ENCODE measurements around the gene CHST8. TPM values are rescaled to one million over a fixed set of nuclear protein-coding genes. Genes with fewer than 3 reads are reported as not detected.

Gene CHST8
- total RNA-seq, 2 experiments from 2014 or later, result not detected

GRCh38 chr19:33674626-33675367, 53.0 kb downstream of the CHST8 start:
- H3K27ac ChIP-seq (ENCODE audit: low read depth in 1 of 2, low read length in 2 of 2), result no peak overlapping the region
- DNase-seq (peak in 1 of 14 experiments; percentile 20), ATAC-seq (ENCODE audit: poor library complexity) (no peak)
- H3K4me1 ChIP-seq (ENCODE audit: insufficient read depth, low read length), result no peaks in the 10 kb centered on the region
- Mint-ChIP-seq H3K27me3 (peaks cover 23% of the 10 kb centered on the region), H3K4me1 (ENCODE audit: low read depth) (no peaks in the 10 kb centered on the region), H3K27ac (no peak overlapping the region), H3K4me3 (no peak overlapping the region), H3K9me3 (no peaks in the 10 kb centered on the region), H3K36me3 (ENCODE audit: low read depth) (no peaks in the 10 kb centered on the region)
- intact Hi-C loops (cut with DNase I, micrococcal nuclease), result no loop called here
- H3K4me3 ChIP-seq (ENCODE audit: low read length), result no peak overlapping the region
- ChIA-PET POLR2A (no interaction called here), CTCF (no interaction called here)
- H3K27me3 ChIP-seq (ENCODE audit: control insufficient read depth in 1 of 2, insufficient read depth in 2 of 2, low read length in 2 of 2), result peaks cover 8% of the 10 kb centered on the region in 2 experiments
- H3K9me3 ChIP-seq (ENCODE audit: control insufficient read depth in 1 of 2, insufficient read depth in 1 of 2, low read length in 2 of 2), result peaks cover 0 to 10% of the 10 kb centered on the region in 2 experiments
- TF ChIP-seq, protein P1, sequence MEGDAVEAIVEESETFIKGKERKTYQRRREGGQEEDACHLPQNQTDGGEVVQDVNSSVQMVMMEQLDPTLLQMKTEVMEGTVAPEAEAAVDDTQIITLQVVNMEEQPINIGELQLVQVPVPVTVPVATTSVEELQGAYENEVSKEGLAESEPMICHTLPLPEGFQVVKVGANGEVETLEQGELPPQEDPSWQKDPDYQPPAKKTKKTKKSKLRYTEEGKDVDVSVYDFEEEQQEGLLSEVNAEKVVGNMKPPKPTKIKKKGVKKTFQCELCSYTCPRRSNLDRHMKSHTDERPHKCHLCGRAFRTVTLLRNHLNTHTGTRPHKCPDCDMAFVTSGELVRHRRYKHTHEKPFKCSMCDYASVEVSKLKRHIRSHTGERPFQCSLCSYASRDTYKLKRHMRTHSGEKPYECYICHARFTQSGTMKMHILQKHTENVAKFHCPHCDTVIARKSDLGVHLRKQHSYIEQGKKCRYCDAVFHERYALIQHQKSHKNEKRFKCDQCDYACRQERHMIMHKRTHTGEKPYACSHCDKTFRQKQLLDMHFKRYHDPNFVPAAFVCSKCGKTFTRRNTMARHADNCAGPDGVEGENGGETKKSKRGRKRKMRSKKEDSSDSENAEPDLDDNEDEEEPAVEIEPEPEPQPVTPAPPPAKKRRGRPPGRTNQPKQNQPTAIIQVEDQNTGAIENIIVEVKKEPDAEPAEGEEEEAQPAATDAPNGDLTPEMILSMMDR (IDR thresholded peaks at IDR 0.05), result no peak
- H3K36me3 ChIP-seq (ENCODE audit: insufficient read depth, low read length), result no peaks in the 10 kb centered on the region

GRCh38 chr19:33675501-33676124, 53.9 kb downstream of the CHST8 start:
- intact Hi-C loops (cut with DNase I, micrococcal nuclease), result no loop called here
- peaks cover 0 to 10% of the 10 kb centered on the region in 2 experiments for H3K9me3 ChIP-seq (ENCODE audit: control insufficient read depth in 1 of 2, insufficient read depth in 1 of 2, low read length in 2 of 2)
- no peaks in the 10 kb centered on the region for H3K4me1 Mint-ChIP-seq (ENCODE audit: low read depth)
- POLR2A ChIA-PET, result no interaction called here
- peaks cover 8% of the 10 kb centered on the region in 2 experiments for H3K27me3 ChIP-seq (ENCODE audit: control insufficient read depth in 1 of 2, insufficient read depth in 2 of 2, low read length in 2 of 2)
- CTCF ChIA-PET, result no interaction called here
- H3K4me1 ChIP-seq (ENCODE audit: insufficient read depth, low read length), result no peaks in the 10 kb centered on the region
- no peak overlapping the region for H3K4me3 Mint-ChIP-seq
- H3K9me3 Mint-ChIP-seq, result no peaks in the 10 kb centered on the region
- TF ChIP-seq, protein P1 (IDR thresholded peaks at IDR 0.05), result no peak
- no peak overlapping the region for H3K27ac Mint-ChIP-seq
- H3K4me3 ChIP-seq (ENCODE audit: low read length), result no peak overlapping the region
- DNase-seq (peak in 1 of 14 experiments; percentile 14), ATAC-seq (ENCODE audit: poor library complexity) (no peak)
- H3K36me3 Mint-ChIP-seq (ENCODE audit: low read depth), result no peaks in the 10 kb centered on the region
- no peaks in the 10 kb centered on the region for H3K36me3 ChIP-seq (ENCODE audit: insufficient read depth, low read length)
- H3K27ac ChIP-seq (ENCODE audit: low read depth in 1 of 2, low read length in 2 of 2), result no peak overlapping the region
- H3K27me3 Mint-ChIP-seq, result peaks cover 27% of the 10 kb centered on the region

DNA sequence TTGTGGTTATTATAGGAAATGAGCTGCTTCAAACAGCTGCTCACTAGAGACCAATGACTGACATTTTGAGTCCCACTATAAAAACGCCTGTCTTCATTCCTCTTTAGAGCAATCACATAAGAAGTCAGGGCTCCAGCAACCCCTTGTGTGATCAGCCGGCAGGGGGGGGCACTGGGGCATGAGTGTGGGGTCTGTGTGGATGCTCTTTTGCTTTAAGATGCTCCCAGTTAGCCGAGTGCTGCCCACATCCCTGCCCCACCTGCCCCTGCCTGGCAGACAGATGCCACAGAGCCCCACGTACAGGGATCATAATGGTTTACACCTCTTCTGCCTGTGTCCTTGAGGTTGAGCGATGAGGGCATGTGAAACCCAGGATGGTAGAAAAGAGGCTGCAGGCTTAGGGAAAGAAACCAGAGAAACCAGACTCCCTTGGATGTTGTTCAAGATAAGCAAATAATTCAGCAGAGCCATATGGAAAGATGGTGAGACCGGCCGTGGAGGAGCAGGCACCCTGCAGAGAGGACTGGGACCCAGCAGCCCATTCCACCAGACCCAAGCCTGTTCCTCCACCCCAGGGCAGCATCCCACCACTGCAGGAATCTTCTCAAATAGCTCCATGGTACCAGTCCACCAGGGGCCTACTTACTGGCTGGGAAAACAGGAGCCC, 55.4 kb downstream of the CHST8 start:
- ATAC-seq (ENCODE audit: poor library complexity) (no peak), DNase-seq (peak in 1 of 14 experiments; percentile 8)
- H3K27me3 Mint-ChIP-seq, result peaks cover 20% of the 10 kb centered on the region
- H3K27ac ChIP-seq (ENCODE audit: low read depth in 1 of 2, low read length in 2 of 2), result no peak overlapping the region
- no peak overlapping the region for H3K4me3 Mint-ChIP-seq
- peaks cover 0 to 10% of the 10 kb centered on the region in 2 experiments for H3K9me3 ChIP-seq (ENCODE audit: control insufficient read depth in 1 of 2, insufficient read depth in 1 of 2, low read length in 2 of 2)
- no peaks in the 10 kb centered on the region for H3K36me3 Mint-ChIP-seq (ENCODE audit: low read depth)
- H3K27me3 ChIP-seq (ENCODE audit: control insufficient read depth in 1 of 2, insufficient read depth in 2 of 2, low read length in 2 of 2), result peaks cover 8% of the 10 kb centered on the region in 2 experiments
- TF ChIP-seq, protein P1 (IDR thresholded peaks at IDR 0.05), result no peak
- ChIA-PET POLR2A (no interaction called here), CTCF (no interaction called here)
- no peaks in the 10 kb centered on the region for H3K36me3 ChIP-seq (ENCODE audit: insufficient read depth, low read length)
- no peaks in the 10 kb centered on the region for H3K4me1 ChIP-seq (ENCODE audit: insufficient read depth, low read length)
- intact Hi-C loops (cut with DNase I, micrococcal nuclease), result no loop called here
- no peaks in the 10 kb centered on the region for H3K4me1 Mint-ChIP-seq (ENCODE audit: low read depth)
- no peak overlapping the region for H3K4me3 ChIP-seq (ENCODE audit: low read length)
- no peak overlapping the region for H3K27ac Mint-ChIP-seq
- H3K9me3 Mint-ChIP-seq, result no peaks in the 10 kb centered on the region

Data from CD4-positive, alpha-beta T cell (primary cell).